ENCODE data around the gene EEF1G.

EEF1G gene

DNA sequence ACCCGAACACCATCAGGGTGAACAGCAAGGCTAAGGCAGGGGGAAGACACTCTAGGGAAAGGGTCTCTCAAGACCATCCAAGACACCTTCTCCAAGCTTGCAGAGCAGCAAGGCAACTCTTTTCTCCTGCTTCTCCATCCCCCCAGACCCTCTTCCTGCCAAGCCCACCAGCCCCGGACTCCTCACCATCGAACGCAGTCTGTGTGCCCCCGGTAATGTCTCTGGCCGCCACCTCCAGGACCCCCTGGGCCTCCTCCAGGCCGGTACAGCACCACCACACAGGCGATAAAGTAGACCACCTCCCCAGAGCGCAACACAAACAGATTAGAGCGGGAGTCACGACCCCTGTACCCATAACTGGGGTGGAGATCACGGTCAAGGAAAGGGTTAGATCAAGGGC is 35.1 kb upstream of the EEF1G start:
- no peak for TF ChIP-seq CTCF (IDR thresholded peaks at IDR 0.05; ENCODE audit: low read depth, low read length)
- DNase-seq (ENCODE audit: low read depth in 2 of 2), result no peak
- no peak overlapping the region for H3K4me3 ChIP-seq (replicated peaks in 1 of 2; ENCODE audit: low read depth in 2 of 2, low read length in 2 of 2)

DNA sequence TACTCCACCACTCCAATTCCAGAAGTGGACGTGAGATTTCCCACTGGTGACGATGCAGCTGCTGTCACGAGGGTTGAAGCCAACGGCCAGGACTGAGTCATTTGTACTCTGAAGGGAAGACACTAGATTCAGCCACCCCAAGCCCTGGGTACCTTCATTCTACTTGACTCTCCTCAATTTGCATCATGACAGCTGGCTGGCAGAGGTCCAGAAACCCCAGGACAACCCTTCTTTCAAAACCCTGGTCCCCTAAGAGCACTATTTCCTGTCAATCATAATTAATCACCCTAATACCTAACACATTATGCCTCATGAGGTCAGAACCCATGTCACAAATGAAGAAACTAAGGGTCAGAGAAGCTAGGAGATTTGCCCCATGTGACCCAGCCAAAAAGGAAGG is 34.0 kb upstream of the EEF1G start:
- TF ChIP-seq CTCF (IDR thresholded peaks at IDR 0.05; ENCODE audit: low read depth, low read length), result no peak
- H3K4me3 ChIP-seq (replicated peaks in 1 of 2; ENCODE audit: low read depth in 2 of 2, low read length in 2 of 2), result no peak overlapping the region
- DNase-seq (ENCODE audit: low read depth in 2 of 2), result no peak

DNA sequence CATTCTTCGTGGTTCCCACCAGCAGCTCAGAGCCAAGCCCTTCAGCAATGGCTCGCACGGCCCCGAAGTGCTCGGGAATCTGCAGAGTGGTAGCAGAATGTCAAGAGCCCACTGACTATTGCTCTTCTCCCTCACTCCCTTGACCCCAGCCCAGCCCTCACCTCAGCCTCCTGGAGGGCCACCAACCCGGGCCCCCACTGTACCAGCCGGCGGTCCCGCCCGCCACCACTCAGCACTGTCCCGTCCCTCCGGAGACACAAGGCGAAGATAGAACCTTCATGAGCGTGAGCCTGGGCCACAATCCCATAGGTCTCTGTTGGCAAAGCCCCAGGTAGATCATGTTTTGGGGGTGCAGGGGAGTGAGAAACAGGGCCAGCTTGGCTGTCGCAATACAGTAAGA is 32.2 kb upstream of the EEF1G start:
- H3K4me3 ChIP-seq (replicated peaks in 1 of 2; ENCODE audit: low read depth in 2 of 2, low read length in 2 of 2), result no peak overlapping the region
- no peak for TF ChIP-seq CTCF (IDR thresholded peaks at IDR 0.05; ENCODE audit: low read depth, low read length)
- DNase-seq (ENCODE audit: low read depth in 2 of 2), result no peak

DNA sequence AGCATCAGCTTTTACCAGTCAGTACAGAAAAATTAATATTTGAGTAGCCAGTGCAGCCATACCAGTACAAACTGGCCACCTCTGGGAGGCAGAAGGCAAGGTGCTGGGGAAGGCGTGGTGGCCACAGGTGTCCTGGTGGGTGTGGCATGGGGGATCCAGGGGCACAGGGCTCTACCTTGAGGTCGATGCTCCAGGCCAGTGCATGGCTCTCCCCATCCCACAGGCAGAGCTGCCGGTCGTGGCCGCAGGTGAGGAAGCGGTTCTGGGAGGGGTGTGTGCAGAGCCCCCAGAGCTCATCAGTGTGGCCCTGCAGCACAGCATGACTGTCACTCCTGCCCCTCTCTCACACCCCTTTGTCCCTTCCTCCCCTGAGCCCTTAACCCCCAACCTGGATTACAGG is 31.8 kb upstream of the EEF1G start:
- no peak for TF ChIP-seq CTCF (IDR thresholded peaks at IDR 0.05; ENCODE audit: low read depth, low read length)

DNA sequence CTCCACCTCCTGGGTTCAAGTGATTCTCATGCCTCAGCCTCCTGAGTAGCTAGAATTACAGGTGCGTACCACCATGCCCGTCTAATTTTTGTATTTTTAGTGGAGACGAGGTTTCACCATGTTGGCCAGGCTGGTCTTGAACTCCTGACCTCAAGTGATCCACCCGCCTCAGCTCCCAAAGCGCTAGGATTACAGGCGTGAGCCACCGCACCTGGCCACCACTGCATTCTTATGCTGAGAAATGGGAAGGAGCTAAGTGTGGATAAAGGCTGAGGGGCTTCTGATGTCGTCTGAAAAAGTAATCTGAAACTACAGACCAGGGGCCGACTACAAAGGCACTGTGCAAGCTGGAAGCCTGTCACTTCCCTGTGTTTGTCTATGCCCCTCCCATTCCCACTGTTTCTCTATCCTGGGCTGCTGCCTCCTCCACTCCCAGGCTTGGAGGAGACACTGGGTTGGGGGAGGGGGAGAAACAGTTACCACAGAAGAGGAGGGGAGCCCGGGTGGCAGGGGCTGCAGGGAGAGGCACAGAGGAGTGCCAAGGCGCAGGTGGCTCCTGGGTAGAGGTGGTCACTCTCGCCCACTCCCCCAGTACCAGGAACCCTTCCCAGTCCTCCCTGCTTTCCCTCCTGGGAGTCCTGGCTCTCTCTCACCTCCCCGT is 30.9 kb upstream of the EEF1G start:
- TF ChIP-seq CTCF (IDR thresholded peaks at IDR 0.05; ENCODE audit: low read depth, low read length), result no peak
- DNase-seq (ENCODE audit: low read depth in 2 of 2), result peak in 1 of 2 donors; percentile 16
- H3K4me3 ChIP-seq (replicated peaks in 1 of 2; ENCODE audit: low read depth in 2 of 2, low read length in 2 of 2), result no peak overlapping the region

More for the DNA sequence above, 31.8 kb upstream of the EEF1G start:
- H3K4me3 ChIP-seq (replicated peaks in 1 of 2; ENCODE audit: low read depth in 2 of 2, low read length in 2 of 2), result no peak overlapping the region
- no peak for DNase-seq (ENCODE audit: low read depth in 2 of 2)

GRCh38 chr11:62603776-62604299 is 30.1 kb upstream of the EEF1G start:
- DNase-seq (ENCODE audit: low read depth in 2 of 2), result no peak
- no peak overlapping the region for H3K4me3 ChIP-seq (replicated peaks in 1 of 2; ENCODE audit: low read depth in 2 of 2, low read length in 2 of 2)
- no peak for TF ChIP-seq CTCF (IDR thresholded peaks at IDR 0.05; ENCODE audit: low read depth, low read length)

GRCh38 chr11:62603072-62603408 is 29.3 kb upstream of the EEF1G start:
- DNase-seq (ENCODE audit: low read depth in 2 of 2), result peak in 1 of 2 donors; percentile 14
- peak overlapping the region in 1 of 2 donors; percentile 8 for H3K4me3 ChIP-seq (replicated peaks in 1 of 2; ENCODE audit: low read depth in 2 of 2, low read length in 2 of 2)
- no peak for TF ChIP-seq CTCF (IDR thresholded peaks at IDR 0.05; ENCODE audit: low read depth, low read length)
